A549 (cell line): ENCODE data around the gene TTC1. TPM values are rescaled to one million over a fixed set of nuclear protein-coding genes. Genes with fewer than 3 reads are reported as not detected.
A peak's percentile ranks its signal among the peaks of the same experiment; 100 is the strongest.

Experiments
- ATAC-seq, 2 experiments: fragments of 200-7000 bp in 1 of 2; fragments of >200 bp in 1 of 2; cut with Nextera tagmentation in 1 of 2; cut with Tn5 transposase in 1 of 2; 3 replicates each; pipeline versions ENCODE4 v1.8.0 to v1.9.1; 2018 to 2020; ENCODE audit warnings: mild to moderate bottlenecking in 1 of 2, moderate library complexity in 1 of 2
- CTCF ChIA-PET: fragments of 300-600 bp; sonication (Branson Sonifier 250); formaldehyde crosslinking; extraction: SDS; loops from one replicate; lab custom pipeline; 2021; ENCODE audit warnings: antibody characterized with exemption, inconsistent platforms; lab: Yijun Ruan, JAX
- POLR2A ChIA-PET: fragments of 350-600 bp; formaldehyde crosslinking; extraction: SDS; loops from one replicate; lab custom pipeline; 2021; ENCODE audit warnings: antibody characterized with exemption, inconsistent platforms; lab: Yijun Ruan, JAX
- DNase-seq, 2 experiments: peaks; one replicate each; pipeline versions ENCODE4 v3.0.0 to v3.0.0-alpha.2; 2011 to 2016; ENCODE audit warnings: low read depth in 1 of 2, low spot score in 1 of 2
- FAIRE-seq: peaks from 2 replicates; lab custom pipeline; 2011; peaks lifted over from hg19 to GRCh38; lab: Jason Lieb, UNC
- H3K27ac ChIP-seq, 2 experiments: fragments of >200 bp; sonication (Bioruptor Twin); formaldehyde crosslinking; 3 replicates each; pipeline ENCODE4 v1.5.1; 2016 to 2017
- H3K4me1 ChIP-seq: fragments of >200 bp; sonication (Bioruptor Twin); formaldehyde crosslinking; 3 replicates; pipeline ENCODE4 v1.6.1; 2016
- H3K4me2 ChIP-seq: fragments of >200 bp; sonication (Bioruptor Twin); formaldehyde crosslinking; 3 replicates; pipeline ENCODE4 v1.6.1; 2016
- H3K4me3 ChIP-seq: fragments of >200 bp; sonication (Bioruptor Twin); formaldehyde crosslinking; 3 replicates; pipeline ENCODE4 v1.5.1; 2016
- H3K9me3 ChIP-seq: fragments of >200 bp; sonication (Bioruptor Twin); formaldehyde crosslinking; 3 replicates; pipeline ENCODE4 v1.6.1; 2016
- CHD2 ChIP-seq: fragments of 150-350 bp; IDR thresholded peaks from 2 replicates; pipeline ENCODE4 v1.6.1; 2014; ENCODE audit warnings: low read length; ENCODE audit not compliant: partially characterized antibody
- CHD4 ChIP-seq: fragments of 200-600 bp; sonication (generic); IDR thresholded peaks from 2 replicates; pipeline ENCODE4 v1.6.1; 2016; ENCODE audit warnings: antibody characterized with exemption, mild to moderate bottlenecking, borderline replicate concordance
- FOSL2 ChIP-seq, 2 experiments: fragments of 450-650 bp in 1 of 2; fragments of >200 bp in 1 of 2; sonication (Bioruptor Twin) in 1 of 2; formaldehyde crosslinking; IDR thresholded peaks; 2 replicates each; pipeline versions ENCODE4 v1.5.0 to v1.6.1; 2016 to 2020; ENCODE audit warnings: mild to moderate bottlenecking in 1 of 2, moderate library complexity in 1 of 2
- HOXB13 ChIP-seq: fragments of 250-450 bp; sonication (Bioruptor Pico); IDR thresholded peaks from 2 replicates; pipeline ENCODE4 v1.5.0; 2020; ENCODE audit warnings: low read depth, mild to moderate bottlenecking, moderate library complexity
- HOXB5 ChIP-seq: fragments of 250-450 bp; sonication (Bioruptor Pico); IDR thresholded peaks from 2 replicates; pipeline ENCODE4 v1.5.0; 2020; ENCODE audit warnings: mild to moderate bottlenecking, moderate library complexity
- JUN ChIP-seq, 2 experiments: fragments of >200 bp; sonication (Bioruptor Twin); formaldehyde crosslinking; IDR thresholded peaks; 2 replicates in 1 of 2; 3 replicates in 1 of 2; pipeline ENCODE4 v1.6.1; 2016 to 2017
- KDM1A ChIP-seq: fragments of 200-600 bp; sonication (generic); IDR thresholded peaks from 2 replicates; pipeline ENCODE4 v1.6.1; 2016; ENCODE audit warnings: low read depth, mild to moderate bottlenecking
- KDM5A ChIP-seq: fragments of 200-600 bp; sonication (generic); IDR thresholded peaks from 2 replicates; pipeline ENCODE4 v1.6.1; 2016; ENCODE audit warnings: antibody characterized with exemption, mild to moderate bottlenecking
- MAFK ChIP-seq: fragments of 450-650 bp; IDR thresholded peaks from 2 replicates; pipeline ENCODE4 v1.6.1; 2014; ENCODE audit not compliant: partially characterized antibody
- NFE2L2 ChIP-seq: fragments of 150-350 bp; conservative IDR thresholded peaks from 2 replicates; pipeline ENCODE4 v1.6.1; 2014; ENCODE audit warnings: low read length
- NPAS2 ChIP-seq: fragments of 250-450 bp; sonication (Bioruptor Pico); IDR thresholded peaks from 2 replicates; pipeline ENCODE4 v1.8.0; 2022; ENCODE audit warnings: mild to moderate bottlenecking, moderate library complexity, borderline replicate concordance
- PHF8 ChIP-seq: fragments of 200-600 bp; sonication (generic); IDR thresholded peaks from 2 replicates; pipeline ENCODE4 v1.6.1; 2016; ENCODE audit warnings: low read depth, mild to moderate bottlenecking, antibody characterized with exemption, moderate library complexity, borderline replicate concordance
- POLR2AphosphoS2 ChIP-seq: conservative IDR thresholded peaks from 2 replicates; pipeline ENCODE4 v1.6.1; 2012; ENCODE audit warnings: low read length, improper control_type of control experiment, inconsistent platforms
- RCOR1 ChIP-seq: fragments of 150-350 bp; IDR thresholded peaks from 2 replicates; pipeline ENCODE4 v1.6.1; 2014; ENCODE audit warnings: antibody characterized with exemption, low read length, low read depth
- RFX5 ChIP-seq: fragments of 450-650 bp; IDR thresholded peaks from 2 replicates; pipeline ENCODE4 v1.7.1; 2014; ENCODE audit warnings: antibody characterized with exemption, mild to moderate bottlenecking, moderate library complexity
- TP53 ChIP-seq: fragments of 250-450 bp; sonication (Bioruptor Pico); IDR thresholded peaks from 2 replicates; pipeline ENCODE4 v1.5.0; 2021; ENCODE audit warnings: mild to moderate bottlenecking, moderate library complexity
- WGBS: methylation state at CpG from one replicate; pipeline ENCODE4 v1.1.6; 2017; ENCODE audit errors: missing lambda C conversion rate; 5-methylcytosine and 5-hydroxymethylcytosine counted together
- polyA plus RNA-seq, 4 experiments: library from polyadenylated mRNA; depleted of rRNA in 3 of 4; stranded (reverse); fragments of >200 nt; fragmentation: RNase III in 1 of 4; extraction: RNeasy Plus Mini Kit Qiagen cat#74134 plus additional on column Dnase treatment in 1 of 4; gene quantifications; 2 replicates in 3 of 4; 3 replicates in 1 of 4; pipeline ENCODE4 v1.2.3, GENCODE V29; 2011 to 2017
- TF ChIP-seq, protein P1 (sequence below): fragments of >200 bp; sonication (Bioruptor Twin); formaldehyde crosslinking; IDR thresholded peaks from 3 replicates; pipeline ENCODE4 v1.5.1; 2016
- TF ChIP-seq, protein P2 (sequence below): IDR thresholded peaks from 2 replicates; pipeline ENCODE4 v1.6.1; 2012
- TF ChIP-seq, protein P3 (sequence below): fragments of 450-650 bp; IDR thresholded peaks from 2 replicates; pipeline ENCODE4 v1.6.1; 2014; ENCODE audit warnings: antibody characterized with exemption
- TF ChIP-seq, protein P4 (sequence below): fragments of 250-450 bp; sonication (Bioruptor Pico); IDR thresholded peaks from 2 replicates; pipeline ENCODE4 v1.5.0; 2021; ENCODE audit warnings: mild to moderate bottlenecking, moderate library complexity, borderline replicate concordance
- TF ChIP-seq, protein P5 (sequence below): fragments of 200-600 bp; sonication (generic); IDR thresholded peaks from 2 replicates; pipeline ENCODE4 v1.6.1; 2016; ENCODE audit warnings: antibody characterized with exemption, mild to moderate bottlenecking, moderate library complexity

The TTC1 gene
- polyA plus RNA-seq, 2 of the 4 experiments (the other 2 are of a cell fraction) = 64.9 to 79.7 TPM

DNA sequence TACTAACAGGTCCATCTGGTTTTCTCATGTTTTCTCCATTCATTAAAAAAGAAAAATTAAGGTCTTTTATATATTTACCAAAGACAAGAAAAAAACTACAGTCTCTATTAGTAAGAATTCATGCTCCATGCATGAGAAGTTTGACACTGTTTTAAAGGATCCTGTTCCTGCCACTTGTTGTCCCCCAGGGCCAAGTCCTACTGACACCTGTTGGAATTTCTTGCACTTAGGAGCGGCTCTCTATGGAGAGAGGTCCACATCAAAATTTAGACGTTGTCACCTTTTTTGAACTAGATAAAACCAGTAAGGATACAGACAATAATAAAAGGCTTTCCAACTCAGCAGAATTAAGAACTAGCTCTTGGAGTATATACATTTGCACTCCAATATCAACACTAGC lies 68.1 kb downstream of the TTC1 start:
- FAIRE-seq (no peak), ATAC-seq (no peak), DNase-seq (no peak)
- WGBS = 83% methylated on average over 2 of the region's 2 CpGs
- POLR2A ChIA-PET = no interaction called here
- CTCF ChIA-PET = interaction anchor here (1.4 kb wide), 1 partner anchor 268 kb away, joined by 6 read pairs; no protein-coding TSS in a partner anchor
- TF ChIP-seq JUN (IDR thresholded peaks at IDR 0.05) (no peak), MAFK (no peak), RCOR1 (no peak), CHD4 (no peak), HOXB13 (no peak), TP53 (no peak), RFX5 (no peak), KDM5A (no peak), HOXB5 (no peak), FOSL2 (IDR thresholded peaks at IDR 0.05) (no peak), FOSL2 (CRISPR knock-in tag; IDR thresholded peaks at IDR 0.05) (no peak), POLR2AphosphoS2 (no peak), PHF8 (no peak)
- TF ChIP-seq, protein P1, sequence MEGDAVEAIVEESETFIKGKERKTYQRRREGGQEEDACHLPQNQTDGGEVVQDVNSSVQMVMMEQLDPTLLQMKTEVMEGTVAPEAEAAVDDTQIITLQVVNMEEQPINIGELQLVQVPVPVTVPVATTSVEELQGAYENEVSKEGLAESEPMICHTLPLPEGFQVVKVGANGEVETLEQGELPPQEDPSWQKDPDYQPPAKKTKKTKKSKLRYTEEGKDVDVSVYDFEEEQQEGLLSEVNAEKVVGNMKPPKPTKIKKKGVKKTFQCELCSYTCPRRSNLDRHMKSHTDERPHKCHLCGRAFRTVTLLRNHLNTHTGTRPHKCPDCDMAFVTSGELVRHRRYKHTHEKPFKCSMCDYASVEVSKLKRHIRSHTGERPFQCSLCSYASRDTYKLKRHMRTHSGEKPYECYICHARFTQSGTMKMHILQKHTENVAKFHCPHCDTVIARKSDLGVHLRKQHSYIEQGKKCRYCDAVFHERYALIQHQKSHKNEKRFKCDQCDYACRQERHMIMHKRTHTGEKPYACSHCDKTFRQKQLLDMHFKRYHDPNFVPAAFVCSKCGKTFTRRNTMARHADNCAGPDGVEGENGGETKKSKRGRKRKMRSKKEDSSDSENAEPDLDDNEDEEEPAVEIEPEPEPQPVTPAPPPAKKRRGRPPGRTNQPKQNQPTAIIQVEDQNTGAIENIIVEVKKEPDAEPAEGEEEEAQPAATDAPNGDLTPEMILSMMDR = no peak
- TF ChIP-seq, protein P2, sequence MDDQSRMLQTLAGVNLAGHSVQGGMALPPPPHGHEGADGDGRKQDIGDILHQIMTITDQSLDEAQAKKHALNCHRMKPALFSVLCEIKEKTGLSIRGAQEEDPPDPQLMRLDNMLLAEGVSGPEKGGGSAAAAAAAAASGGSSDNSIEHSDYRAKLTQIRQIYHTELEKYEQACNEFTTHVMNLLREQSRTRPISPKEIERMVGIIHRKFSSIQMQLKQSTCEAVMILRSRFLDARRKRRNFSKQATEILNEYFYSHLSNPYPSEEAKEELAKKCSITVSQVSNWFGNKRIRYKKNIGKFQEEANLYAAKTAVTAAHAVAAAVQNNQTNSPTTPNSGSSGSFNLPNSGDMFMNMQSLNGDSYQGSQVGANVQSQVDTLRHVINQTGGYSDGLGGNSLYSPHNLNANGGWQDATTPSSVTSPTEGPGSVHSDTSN = no peak
- TF ChIP-seq, protein P3, sequence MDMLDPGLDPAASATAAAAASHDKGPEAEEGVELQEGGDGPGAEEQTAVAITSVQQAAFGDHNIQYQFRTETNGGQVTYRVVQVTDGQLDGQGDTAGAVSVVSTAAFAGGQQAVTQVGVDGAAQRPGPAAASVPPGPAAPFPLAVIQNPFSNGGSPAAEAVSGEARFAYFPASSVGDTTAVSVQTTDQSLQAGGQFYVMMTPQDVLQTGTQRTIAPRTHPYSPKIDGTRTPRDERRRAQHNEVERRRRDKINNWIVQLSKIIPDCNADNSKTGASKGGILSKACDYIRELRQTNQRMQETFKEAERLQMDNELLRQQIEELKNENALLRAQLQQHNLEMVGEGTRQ = no peak
- no peak overlapping the region for H3K27ac ChIP-seq
- H3K4me2 ChIP-seq = no peak overlapping the region
- no peak overlapping the region for H3K4me3 ChIP-seq
- no peaks in the 10 kb centered on the region for H3K9me3 ChIP-seq
- peaks cover 9% of the 10 kb centered on the region; the same call in 2 of the 3 replicates for H3K4me1 ChIP-seq

DNA sequence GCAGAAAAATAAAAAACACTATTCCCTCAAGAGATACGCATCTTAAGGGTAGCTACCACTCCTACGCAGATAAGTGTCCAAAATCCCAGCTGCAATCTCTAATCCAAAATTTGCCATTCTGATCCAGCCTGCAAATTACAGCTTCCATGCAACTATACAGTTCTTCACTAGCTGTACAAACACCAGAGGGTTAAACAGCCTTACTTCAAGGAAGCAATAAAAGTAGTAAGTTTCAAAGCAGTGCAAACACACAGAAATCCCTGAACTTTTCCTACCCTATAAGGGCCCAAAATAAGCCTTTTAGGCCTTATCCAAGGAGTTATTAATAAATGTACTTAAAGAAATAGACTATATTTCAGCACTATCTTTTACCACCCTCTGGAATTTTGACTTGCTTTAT lies 70.8 kb downstream of the TTC1 start:
- WGBS = 97% methylated on average over 2 of the region's 2 CpGs
- no peak overlapping the region for H3K27ac ChIP-seq
- CTCF ChIA-PET = interaction anchor here (1.0 to 3.2 kb wide), 9 partner anchors 8 to 311 kb away, joined by 3 to 37 read pairs (median 12); no protein-coding TSS in a partner anchor
- H3K4me3 ChIP-seq = no peak overlapping the region
- H3K4me2 ChIP-seq = no peak overlapping the region
- POLR2A ChIA-PET = no interaction called here
- DNase-seq (no peak), ATAC-seq (no peak), FAIRE-seq (no peak)
- TF ChIP-seq RFX5 (no peak), CHD4 (no peak)
- H3K9me3 ChIP-seq = no peaks in the 10 kb centered on the region
- H3K4me1 ChIP-seq = peaks cover 28% of the 10 kb centered on the region

DNA sequence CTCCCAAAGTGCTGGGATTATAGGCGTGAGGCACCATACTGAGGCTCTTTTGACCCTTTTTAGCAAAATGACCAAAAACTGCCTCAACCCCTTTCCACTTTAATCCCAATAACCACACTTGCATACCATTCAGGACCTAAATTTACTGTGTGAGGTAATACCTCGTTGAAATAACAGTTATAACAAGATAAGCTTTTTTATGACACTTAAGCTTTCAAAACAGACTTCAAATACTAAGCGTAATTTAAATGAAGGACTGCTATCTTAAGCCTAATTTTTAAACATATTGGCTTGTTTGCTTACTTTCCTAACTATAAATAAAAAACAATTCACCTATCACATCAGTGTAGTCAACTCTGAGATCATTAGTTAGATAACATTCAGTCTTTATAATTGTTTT lies 72.6 kb downstream of the TTC1 start:
- CTCF ChIA-PET = interaction anchor here (0.9 to 3.2 kb wide), 35 partner anchors 8 to 734 kb away, joined by 3 to 37 read pairs (median 4); no protein-coding TSS in a partner anchor
- no peak for TF ChIP-seq NFE2L2
- TF ChIP-seq, protein P4, sequence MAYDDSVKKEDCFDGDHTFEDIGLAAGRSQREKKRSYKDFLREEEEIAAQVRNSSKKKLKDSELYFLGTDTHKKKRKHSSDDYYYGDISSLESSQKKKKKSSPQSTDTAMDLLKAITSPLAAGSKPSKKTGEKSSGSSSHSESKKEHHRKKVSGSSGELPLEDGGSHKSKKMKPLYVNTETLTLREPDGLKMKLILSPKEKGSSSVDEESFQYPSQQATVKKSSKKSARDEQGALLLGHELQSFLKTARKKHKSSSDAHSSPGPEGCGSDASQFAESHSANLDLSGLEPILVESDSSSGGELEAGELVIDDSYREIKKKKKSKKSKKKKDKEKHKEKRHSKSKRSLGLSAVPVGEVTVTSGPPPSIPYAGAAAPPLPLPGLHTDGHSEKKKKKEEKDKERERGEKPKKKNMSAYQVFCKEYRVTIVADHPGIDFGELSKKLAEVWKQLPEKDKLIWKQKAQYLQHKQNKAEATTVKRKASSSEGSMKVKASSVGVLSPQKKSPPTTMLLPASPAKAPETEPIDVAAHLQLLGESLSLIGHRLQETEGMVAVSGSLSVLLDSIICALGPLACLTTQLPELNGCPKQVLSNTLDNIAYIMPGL = no peak
- TF ChIP-seq CHD2 = no peak
- no peak for TF ChIP-seq NPAS2
- TF ChIP-seq, protein P5, sequence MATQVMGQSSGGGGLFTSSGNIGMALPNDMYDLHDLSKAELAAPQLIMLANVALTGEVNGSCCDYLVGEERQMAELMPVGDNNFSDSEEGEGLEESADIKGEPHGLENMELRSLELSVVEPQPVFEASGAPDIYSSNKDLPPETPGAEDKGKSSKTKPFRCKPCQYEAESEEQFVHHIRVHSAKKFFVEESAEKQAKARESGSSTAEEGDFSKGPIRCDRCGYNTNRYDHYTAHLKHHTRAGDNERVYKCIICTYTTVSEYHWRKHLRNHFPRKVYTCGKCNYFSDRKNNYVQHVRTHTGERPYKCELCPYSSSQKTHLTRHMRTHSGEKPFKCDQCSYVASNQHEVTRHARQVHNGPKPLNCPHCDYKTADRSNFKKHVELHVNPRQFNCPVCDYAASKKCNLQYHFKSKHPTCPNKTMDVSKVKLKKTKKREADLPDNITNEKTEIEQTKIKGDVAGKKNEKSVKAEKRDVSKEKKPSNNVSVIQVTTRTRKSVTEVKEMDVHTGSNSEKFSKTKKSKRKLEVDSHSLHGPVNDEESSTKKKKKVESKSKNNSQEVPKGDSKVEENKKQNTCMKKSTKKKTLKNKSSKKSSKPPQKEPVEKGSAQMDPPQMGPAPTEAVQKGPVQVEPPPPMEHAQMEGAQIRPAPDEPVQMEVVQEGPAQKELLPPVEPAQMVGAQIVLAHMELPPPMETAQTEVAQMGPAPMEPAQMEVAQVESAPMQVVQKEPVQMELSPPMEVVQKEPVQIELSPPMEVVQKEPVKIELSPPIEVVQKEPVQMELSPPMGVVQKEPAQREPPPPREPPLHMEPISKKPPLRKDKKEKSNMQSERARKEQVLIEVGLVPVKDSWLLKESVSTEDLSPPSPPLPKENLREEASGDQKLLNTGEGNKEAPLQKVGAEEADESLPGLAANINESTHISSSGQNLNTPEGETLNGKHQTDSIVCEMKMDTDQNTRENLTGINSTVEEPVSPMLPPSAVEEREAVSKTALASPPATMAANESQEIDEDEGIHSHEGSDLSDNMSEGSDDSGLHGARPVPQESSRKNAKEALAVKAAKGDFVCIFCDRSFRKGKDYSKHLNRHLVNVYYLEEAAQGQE = no peak
- TF ChIP-seq MAFK = no peak
- TF ChIP-seq KDM1A = no peak
- TF ChIP-seq, all 56 proteins: peak for 0
- Histone ChIP-seq H3K4me2 (no peak overlapping the region), H3K9me3 (no peaks in the 10 kb centered on the region), H3K27ac (peak overlapping the region in 1 of 2 experiments; percentile 70; a peak in 3 of 6 replicates), H3K4me1 (peaks cover 28% of the 10 kb centered on the region), H3K4me3 (no peak overlapping the region)
- FAIRE-seq = no peak
- DNase-seq = no peak
- no peak for ATAC-seq
- 56% methylated on average over 3 of the region's 3 CpGs for WGBS
- POLR2A ChIA-PET = interaction anchor here (0.6 to 1.3 kb wide), 4 partner anchors 9 to 84 kb away, joined by 3 to 9 read pairs (median 4); no protein-coding TSS in a partner anchor
